ENCODE data around the gene ADSL. TPM values are rescaled to one million over a fixed set of nuclear protein-coding genes. Genes with fewer than 3 reads are reported as not detected.
A peak's percentile ranks its signal among the peaks of the same experiment; 100 is the strongest.

The ADSL gene
- total RNA-seq (10 to 100 TPM; 52.5 to 54.5 TPM), polyA plus RNA-seq (10 to 100 TPM; 19.4 to 27.1 TPM)

DNA sequence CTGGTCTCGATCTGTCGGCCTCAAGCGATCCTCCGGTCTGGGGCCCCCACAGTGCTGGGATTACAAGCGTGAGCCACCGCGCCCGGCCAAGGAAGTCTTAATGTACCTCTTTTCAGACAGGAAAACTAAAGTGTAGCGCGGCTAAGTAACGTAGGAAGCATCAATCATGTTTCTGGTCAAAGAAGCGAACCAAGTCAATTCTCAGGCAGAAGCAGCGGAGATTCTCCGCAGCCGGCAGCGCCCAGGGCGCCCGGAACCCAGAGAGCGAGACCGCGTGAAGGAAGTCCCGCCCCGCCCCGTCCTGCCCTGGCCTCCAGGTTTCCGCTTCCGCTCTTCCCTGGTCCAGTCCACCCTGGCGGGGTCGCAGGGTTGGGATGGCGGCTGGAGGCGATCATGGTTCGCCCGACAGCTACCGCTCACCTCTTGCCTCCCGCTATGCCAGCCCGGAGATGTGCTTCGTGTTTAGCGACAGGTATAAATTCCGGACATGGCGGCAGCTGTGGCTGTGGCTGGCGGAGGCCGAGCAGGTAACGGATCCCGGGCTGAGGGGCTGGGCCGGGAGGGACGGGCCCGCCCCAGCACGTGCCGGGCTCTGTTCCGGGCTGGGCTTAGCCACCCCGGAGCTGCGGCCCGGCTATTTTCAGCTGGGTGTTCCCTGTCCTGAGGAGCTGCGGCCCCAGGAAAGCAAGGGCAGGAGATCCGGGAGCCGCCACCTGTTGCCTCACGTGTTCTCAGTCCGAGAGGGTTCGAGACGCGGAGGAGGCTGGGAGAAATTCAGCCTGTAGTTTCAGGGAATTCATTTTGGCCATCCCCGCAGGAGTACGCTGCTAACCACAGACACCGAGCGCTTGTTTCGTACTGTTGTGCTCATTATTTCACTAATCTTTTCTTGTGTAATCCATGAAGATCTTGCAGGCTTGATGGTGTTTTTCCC is at the start of gene ADSL:
Gene ADSL (plus strand): TSS at position 316 of the 934 bp plus-strand sequence. CDS start 59 bp downstream, at position 375.
- Histone ChIP-seq H3K4me3 (ENCODE audit: low read depth in 1 of 3, low read length in 3 of 3) (peak within 1 kb of the TSS; percentile 79 to 95 (median 79)), H3K4me1 (ENCODE audit: control insufficient read depth in 4 of 4, insufficient read depth in 4 of 4, low read length in 3 of 4) (peaks cover 0 to 20% (median 16%) of the 10 kb centered on the region in 4 donors), H3K9me3 (ENCODE audit: control insufficient read depth in 4 of 4, low read length in 3 of 4) (no peaks in the 10 kb centered on the region), H3K36me3 (ENCODE audit: control insufficient read depth in 4 of 4, insufficient read depth in 3 of 4, low read depth in 1 of 4, low read length in 3 of 4) (peaks cover 10 to 11% (median 10%) of the 10 kb centered on the region in 4 donors), H3K27ac (ENCODE audit: low read depth in 1 of 2, low read length in 2 of 2) (peak within 1 kb of the TSS; percentile 76 to 90), H3K9ac (ENCODE audit: low read depth in 1 of 2, low read length in 2 of 2) (peak within 1 kb of the TSS; percentile 57 to 75), H3K27me3 (ENCODE audit: control insufficient read depth in 4 of 4, insufficient read depth in 4 of 4, low read length in 3 of 4) (no peaks in the 10 kb centered on the region)
- TF ChIP-seq HNF4A (conservative IDR thresholded peaks at IDR 0.05) (peak in 1 of 2 donors; percentile 43), YY1 (IDR thresholded peaks at IDR 0.05) (peak; percentile 88), CTCF (IDR thresholded peaks at IDR 0.05; ENCODE audit: low read depth, low read length, missing input control) (peak; percentile 9), TAF1 (conservative IDR thresholded peaks at IDR 0.05) (no peak), RXRA (IDR thresholded peaks at IDR 0.05) (peak; percentile 30 to 43), RAD21 (IDR thresholded peaks at IDR 0.05) (peak; percentile 40 to 53), JUND (IDR thresholded peaks at IDR 0.05) (no peak), SP1 (IDR thresholded peaks at IDR 0.05) (peak; percentile 64), FOXA1 (IDR thresholded peaks at IDR 0.05) (no peak), NR2F2 (IDR thresholded peaks at IDR 0.05) (peak; percentile 80), GABPA (IDR thresholded peaks at IDR 0.05 in 1 of 2, conservative IDR thresholded peaks at IDR 0.05 in 1 of 2) (peak; percentile 89 to 98), FOXA2 (IDR thresholded peaks at IDR 0.05) (no peak), EGR1 (IDR thresholded peaks at IDR 0.05; ENCODE audit: low read depth in 2 of 2) (peak in 1 of 2 donors; percentile 28), ZBTB33 (IDR thresholded peaks at IDR 0.05) (no peak), HNF4G (IDR thresholded peaks at IDR 0.05) (no peak)
- TF ChIP-seq, protein P1, sequence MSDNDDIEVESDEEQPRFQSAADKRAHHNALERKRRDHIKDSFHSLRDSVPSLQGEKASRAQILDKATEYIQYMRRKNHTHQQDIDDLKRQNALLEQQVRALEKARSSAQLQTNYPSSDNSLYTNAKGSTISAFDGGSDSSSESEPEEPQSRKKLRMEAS (IDR thresholded peaks at IDR 0.05), result peak; percentile 62
- TF ChIP-seq, protein P2, sequence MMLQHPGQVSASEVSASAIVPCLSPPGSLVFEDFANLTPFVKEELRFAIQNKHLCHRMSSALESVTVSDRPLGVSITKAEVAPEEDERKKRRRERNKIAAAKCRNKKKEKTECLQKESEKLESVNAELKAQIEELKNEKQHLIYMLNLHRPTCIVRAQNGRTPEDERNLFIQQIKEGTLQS (IDR thresholded peaks at IDR 0.05), result no peak
- TF ChIP-seq, protein P3, sequence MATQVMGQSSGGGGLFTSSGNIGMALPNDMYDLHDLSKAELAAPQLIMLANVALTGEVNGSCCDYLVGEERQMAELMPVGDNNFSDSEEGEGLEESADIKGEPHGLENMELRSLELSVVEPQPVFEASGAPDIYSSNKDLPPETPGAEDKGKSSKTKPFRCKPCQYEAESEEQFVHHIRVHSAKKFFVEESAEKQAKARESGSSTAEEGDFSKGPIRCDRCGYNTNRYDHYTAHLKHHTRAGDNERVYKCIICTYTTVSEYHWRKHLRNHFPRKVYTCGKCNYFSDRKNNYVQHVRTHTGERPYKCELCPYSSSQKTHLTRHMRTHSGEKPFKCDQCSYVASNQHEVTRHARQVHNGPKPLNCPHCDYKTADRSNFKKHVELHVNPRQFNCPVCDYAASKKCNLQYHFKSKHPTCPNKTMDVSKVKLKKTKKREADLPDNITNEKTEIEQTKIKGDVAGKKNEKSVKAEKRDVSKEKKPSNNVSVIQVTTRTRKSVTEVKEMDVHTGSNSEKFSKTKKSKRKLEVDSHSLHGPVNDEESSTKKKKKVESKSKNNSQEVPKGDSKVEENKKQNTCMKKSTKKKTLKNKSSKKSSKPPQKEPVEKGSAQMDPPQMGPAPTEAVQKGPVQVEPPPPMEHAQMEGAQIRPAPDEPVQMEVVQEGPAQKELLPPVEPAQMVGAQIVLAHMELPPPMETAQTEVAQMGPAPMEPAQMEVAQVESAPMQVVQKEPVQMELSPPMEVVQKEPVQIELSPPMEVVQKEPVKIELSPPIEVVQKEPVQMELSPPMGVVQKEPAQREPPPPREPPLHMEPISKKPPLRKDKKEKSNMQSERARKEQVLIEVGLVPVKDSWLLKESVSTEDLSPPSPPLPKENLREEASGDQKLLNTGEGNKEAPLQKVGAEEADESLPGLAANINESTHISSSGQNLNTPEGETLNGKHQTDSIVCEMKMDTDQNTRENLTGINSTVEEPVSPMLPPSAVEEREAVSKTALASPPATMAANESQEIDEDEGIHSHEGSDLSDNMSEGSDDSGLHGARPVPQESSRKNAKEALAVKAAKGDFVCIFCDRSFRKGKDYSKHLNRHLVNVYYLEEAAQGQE (IDR thresholded peaks at IDR 0.05), result peak; percentile 57
- WGBS, result under 1% methylated on average over 65 of the region's 65 CpGs
- DNase-seq (ENCODE audit: low spot score), result peak; percentile 89

Data from liver (tissue), 9 donors.